A673 (cell line): ENCODE data around the gene ALDH7A1.

Experiments used
- EZH2 ChIP-seq: fragments of 200-600 bp; sonication (generic); IDR thresholded peaks from 2 replicates; pipeline ENCODE4 v1.6.1; 2017; ENCODE audit warnings: borderline replicate concordance, low read depth, mild to moderate bottlenecking, mixed read lengths, antibody characterized with exemption, low read length; ENCODE audit not compliant: poor library complexity, severe bottlenecking
- TF ChIP-seq, protein P1 (sequence below): fragments of 300-800, 200-600 bp; sonication (generic); conservative IDR thresholded peaks from 2 replicates; pipeline ENCODE4 v1.5.1; 2017; ENCODE audit warnings: low read depth, mild to moderate bottlenecking, antibody characterized with exemption, low read length, moderate library complexity, mixed read lengths

DNA sequence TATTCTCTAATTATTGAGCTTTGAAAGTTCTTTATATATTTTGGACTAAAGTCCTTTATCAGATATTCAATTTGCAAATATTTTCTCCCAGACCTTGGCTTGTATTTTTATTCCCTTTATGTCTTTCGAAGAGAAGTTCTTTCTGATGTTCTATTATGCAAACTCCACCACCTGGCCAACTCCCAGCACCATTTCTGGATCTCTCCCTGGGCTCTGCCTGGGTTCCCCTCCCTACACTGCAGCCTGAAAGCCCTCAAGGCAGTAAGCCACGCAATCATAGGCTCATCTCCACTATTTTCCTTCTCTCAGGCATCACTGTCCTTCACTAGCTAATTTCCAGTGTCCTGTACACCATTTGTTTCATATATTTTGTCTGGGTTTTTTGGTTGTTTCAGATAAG is 95.7 kb downstream of the ALDH7A1 start:
- TF ChIP-seq, protein P1, sequence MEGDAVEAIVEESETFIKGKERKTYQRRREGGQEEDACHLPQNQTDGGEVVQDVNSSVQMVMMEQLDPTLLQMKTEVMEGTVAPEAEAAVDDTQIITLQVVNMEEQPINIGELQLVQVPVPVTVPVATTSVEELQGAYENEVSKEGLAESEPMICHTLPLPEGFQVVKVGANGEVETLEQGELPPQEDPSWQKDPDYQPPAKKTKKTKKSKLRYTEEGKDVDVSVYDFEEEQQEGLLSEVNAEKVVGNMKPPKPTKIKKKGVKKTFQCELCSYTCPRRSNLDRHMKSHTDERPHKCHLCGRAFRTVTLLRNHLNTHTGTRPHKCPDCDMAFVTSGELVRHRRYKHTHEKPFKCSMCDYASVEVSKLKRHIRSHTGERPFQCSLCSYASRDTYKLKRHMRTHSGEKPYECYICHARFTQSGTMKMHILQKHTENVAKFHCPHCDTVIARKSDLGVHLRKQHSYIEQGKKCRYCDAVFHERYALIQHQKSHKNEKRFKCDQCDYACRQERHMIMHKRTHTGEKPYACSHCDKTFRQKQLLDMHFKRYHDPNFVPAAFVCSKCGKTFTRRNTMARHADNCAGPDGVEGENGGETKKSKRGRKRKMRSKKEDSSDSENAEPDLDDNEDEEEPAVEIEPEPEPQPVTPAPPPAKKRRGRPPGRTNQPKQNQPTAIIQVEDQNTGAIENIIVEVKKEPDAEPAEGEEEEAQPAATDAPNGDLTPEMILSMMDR = no peak
- TF ChIP-seq EZH2 = no peak
